ENCODE measurements around the gene OSBPL9.

- TF ChIP-seq CTCF (conservative IDR thresholded peaks at IDR 0.05; ENCODE audit: low read length), result no peak
- TF ChIP-seq EZH2phosphoT487 (IDR thresholded peaks at IDR 0.05; ENCODE audit: borderline replicate concordance, low read depth, low read length), result no peak
These were observed 139.4 kb downstream of the OSBPL9 start for GRCh38 chr1:51756290-51756689.

Data from OCI-LY7 (cell line).